EH (cell line): ENCODE measurements around the gene FAM110D.

Experiments used
- DNase-seq: peaks from one replicate; pipeline ENCODE4 v3.0.0-alpha.2; 2015; ENCODE audit warnings: low read depth

FAM110D gene

GRCh38 chr1:26158908-26159742 lies at the start of gene FAM110D:
Gene FAM110D, plus strand, starts transcription at chr1:26159079. Its CDS starts 2,213 bp downstream, at chr1:26161292.
- peak; percentile 29 for DNase-seq

- DNase-seq = no peak
These were observed 49.4 kb upstream of the FAM110D start for GRCh38 chr1:26109229-26110164.

GRCh38 chr1:26110731-26111529 lies 47.9 kb upstream of the FAM110D start:
- DNase-seq = peak; percentile 72

- DNase-seq = peak; percentile 94
These were observed 47.1 kb upstream of the FAM110D start, which contains the start of gene PDIK1L for GRCh38 chr1:26111530-26112406. Gene PDIK1L, plus strand, starts transcription at chr1:26111824. Its CDS starts 2,485 bp downstream, at chr1:26114309.

GRCh38 chr1:26112407-26112775 lies 46.5 kb upstream of the FAM110D start:
- DNase-seq = peak; percentile 20

GRCh38 chr1:26114165-26114927 lies 44.5 kb upstream of the FAM110D start:
- DNase-seq = no peak

GRCh38 chr1:26119892-26120608 lies 38.8 kb upstream of the FAM110D start:
- no peak for DNase-seq

- DNase-seq = peak; percentile 43
These were observed 36.8 kb upstream of the FAM110D start for GRCh38 chr1:26121854-26122773.

GRCh38 chr1:26122988-26123973 lies 35.6 kb upstream of the FAM110D start:
- DNase-seq = peak; percentile 37

GRCh38 chr1:26124418-26125331 lies 34.2 kb upstream of the FAM110D start:
- no peak for DNase-seq

GRCh38 chr1:26125382-26125781 lies 33.5 kb upstream of the FAM110D start:
- no peak for DNase-seq

GRCh38 chr1:26125946-26126320 lies 32.9 kb upstream of the FAM110D start:
- no peak for DNase-seq

- DNase-seq = no peak
These were observed 32.4 kb upstream of the FAM110D start for GRCh38 chr1:26126321-26127084.

- no peak for DNase-seq
These were observed 31.4 kb upstream of the FAM110D start for GRCh38 chr1:26127235-26128163.
